ENCODE results near the gene ADORA1.

DNA sequence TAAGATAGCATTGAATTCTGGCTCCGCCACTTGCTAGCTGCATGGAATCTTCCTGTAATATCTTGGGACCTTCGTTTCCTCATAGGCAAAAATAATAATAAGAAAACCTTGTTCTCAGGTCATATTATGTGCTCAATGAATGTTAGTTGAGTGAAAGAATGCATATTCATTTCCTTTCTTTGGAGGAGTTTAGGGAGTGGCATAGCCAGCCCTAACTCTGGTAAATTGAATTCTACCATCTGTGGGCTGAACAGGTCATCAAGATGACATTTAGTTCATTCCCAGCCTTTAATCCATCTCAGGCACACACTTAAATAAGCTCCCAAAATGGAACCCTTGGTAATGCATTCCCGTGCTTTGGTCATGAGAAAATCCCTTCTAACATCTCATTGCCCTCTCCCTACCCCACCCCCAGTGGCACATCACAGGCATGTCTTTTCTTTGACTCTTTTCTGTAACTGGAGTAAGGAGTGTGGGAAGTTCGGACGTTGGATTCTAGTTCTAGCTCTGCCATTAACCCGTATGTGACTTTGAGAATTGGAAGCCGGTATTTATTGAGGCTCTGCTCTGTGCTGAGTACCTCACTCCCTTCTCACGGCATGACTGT lies 28.5 kb upstream of the ADORA1 start:
- TF ChIP-seq, protein P1, sequence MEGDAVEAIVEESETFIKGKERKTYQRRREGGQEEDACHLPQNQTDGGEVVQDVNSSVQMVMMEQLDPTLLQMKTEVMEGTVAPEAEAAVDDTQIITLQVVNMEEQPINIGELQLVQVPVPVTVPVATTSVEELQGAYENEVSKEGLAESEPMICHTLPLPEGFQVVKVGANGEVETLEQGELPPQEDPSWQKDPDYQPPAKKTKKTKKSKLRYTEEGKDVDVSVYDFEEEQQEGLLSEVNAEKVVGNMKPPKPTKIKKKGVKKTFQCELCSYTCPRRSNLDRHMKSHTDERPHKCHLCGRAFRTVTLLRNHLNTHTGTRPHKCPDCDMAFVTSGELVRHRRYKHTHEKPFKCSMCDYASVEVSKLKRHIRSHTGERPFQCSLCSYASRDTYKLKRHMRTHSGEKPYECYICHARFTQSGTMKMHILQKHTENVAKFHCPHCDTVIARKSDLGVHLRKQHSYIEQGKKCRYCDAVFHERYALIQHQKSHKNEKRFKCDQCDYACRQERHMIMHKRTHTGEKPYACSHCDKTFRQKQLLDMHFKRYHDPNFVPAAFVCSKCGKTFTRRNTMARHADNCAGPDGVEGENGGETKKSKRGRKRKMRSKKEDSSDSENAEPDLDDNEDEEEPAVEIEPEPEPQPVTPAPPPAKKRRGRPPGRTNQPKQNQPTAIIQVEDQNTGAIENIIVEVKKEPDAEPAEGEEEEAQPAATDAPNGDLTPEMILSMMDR (IDR thresholded peaks at IDR 0.05; ENCODE audit: low read length), result no peak
- TF ChIP-seq EZH2 (optimal IDR thresholded peaks at IDR 0.05; ENCODE audit: low read depth, low read length) (no peak), EZH2phosphoT487 (IDR thresholded peaks at IDR 0.05; ENCODE audit: low read length) (no peak)

All from MM.1S (cell line).